ENCODE data around the gene PACSIN3. TPM values are rescaled to one million over a fixed set of nuclear protein-coding genes. Genes with fewer than 3 reads are reported as not detected.

PACSIN3 gene
- polyA plus RNA-seq, 2 of the 4 experiments (the other 2 are of a cell fraction): 16.5 to 35.3 TPM

DNA sequence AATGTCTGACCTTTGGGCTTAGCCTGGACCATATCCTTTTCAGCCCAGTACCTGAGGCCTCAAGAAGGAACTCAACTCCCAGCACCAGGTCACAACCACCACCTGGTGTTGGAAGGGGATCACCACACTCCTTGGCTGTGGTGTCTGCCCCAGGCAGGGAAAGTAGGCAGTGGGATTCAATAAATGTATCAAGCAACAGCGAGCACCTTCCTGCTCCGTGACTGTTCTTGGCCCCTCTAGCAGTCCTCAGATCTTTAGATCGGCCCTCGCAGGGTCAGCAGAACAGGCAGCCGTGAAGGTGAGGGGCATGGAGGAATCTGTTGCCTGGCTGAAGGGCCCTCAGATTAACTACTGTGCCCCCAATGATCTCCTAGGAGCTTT is 25.5 kb downstream of the PACSIN3 start:
- CTCF ChIA-PET: interaction anchor here (0.6 to 8.8 kb wide), 24 partner anchors 9 to 309 kb away, joined by 3 to 82 read pairs (median 4); partner anchors contain the start of gene ARFGAP2
- POLR2A ChIA-PET: no interaction called here
- H3K4me1 ChIP-seq: no peaks in the 10 kb centered on the region

GRCh38 chr11:47158242-47158641 is 28.0 kb downstream of the PACSIN3 start:
- FAIRE-seq (no peak), DNase-seq (ENCODE audit: low read depth in 1 of 2, low spot score in 1 of 2) (no peak), ATAC-seq (no peak)
- Histone ChIP-seq H3K4me2 (no peak overlapping the region), H3K4me3 (no peak overlapping the region), H3K4me1 (no peaks in the 10 kb centered on the region), H3K27ac (no peak overlapping the region), H3K9me3 (no peaks in the 10 kb centered on the region)
- WGBS (ENCODE audit: missing lambda C conversion rate): 97% methylated on average over 5 of the region's 5 CpGs
- CTCF ChIA-PET: interaction anchor here (1.2 kb wide), 1 partner anchor 14 kb away, joined by 7 read pairs; no protein-coding TSS in a partner anchor
- TF ChIP-seq, protein P1, sequence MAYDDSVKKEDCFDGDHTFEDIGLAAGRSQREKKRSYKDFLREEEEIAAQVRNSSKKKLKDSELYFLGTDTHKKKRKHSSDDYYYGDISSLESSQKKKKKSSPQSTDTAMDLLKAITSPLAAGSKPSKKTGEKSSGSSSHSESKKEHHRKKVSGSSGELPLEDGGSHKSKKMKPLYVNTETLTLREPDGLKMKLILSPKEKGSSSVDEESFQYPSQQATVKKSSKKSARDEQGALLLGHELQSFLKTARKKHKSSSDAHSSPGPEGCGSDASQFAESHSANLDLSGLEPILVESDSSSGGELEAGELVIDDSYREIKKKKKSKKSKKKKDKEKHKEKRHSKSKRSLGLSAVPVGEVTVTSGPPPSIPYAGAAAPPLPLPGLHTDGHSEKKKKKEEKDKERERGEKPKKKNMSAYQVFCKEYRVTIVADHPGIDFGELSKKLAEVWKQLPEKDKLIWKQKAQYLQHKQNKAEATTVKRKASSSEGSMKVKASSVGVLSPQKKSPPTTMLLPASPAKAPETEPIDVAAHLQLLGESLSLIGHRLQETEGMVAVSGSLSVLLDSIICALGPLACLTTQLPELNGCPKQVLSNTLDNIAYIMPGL (CRISPR knock-in tag; IDR thresholded peaks at IDR 0.05; ENCODE audit: borderline replicate concordance): no peak
- no peak for TF ChIP-seq EHF (CRISPR knock-in tag; IDR thresholded peaks at IDR 0.05)
- TF ChIP-seq SREBF2 (IDR thresholded peaks at IDR 0.05): no peak
- no peak for TF ChIP-seq HDAC2 (IDR thresholded peaks at IDR 0.05)
- TF ChIP-seq ZSCAN20 (CRISPR knock-in tag; IDR thresholded peaks at IDR 0.05): no peak
- TF ChIP-seq POLR2A (IDR thresholded peaks at IDR 0.05; ENCODE audit: low read length): no peak
- no peak for TF ChIP-seq FOSB (CRISPR knock-in tag; IDR thresholded peaks at IDR 0.05)
- TF ChIP-seq TFCP2L1 (CRISPR knock-in tag; IDR thresholded peaks at IDR 0.05): no peak
- TF ChIP-seq, protein P2, sequence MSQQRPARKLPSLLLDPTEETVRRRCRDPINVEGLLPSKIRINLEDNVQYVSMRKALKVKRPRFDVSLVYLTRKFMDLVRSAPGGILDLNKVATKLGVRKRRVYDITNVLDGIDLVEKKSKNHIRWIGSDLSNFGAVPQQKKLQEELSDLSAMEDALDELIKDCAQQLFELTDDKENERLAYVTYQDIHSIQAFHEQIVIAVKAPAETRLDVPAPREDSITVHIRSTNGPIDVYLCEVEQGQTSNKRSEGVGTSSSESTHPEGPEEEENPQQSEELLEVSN (IDR thresholded peaks at IDR 0.05; ENCODE audit: borderline replicate concordance, low read depth): no peak
- no peak for TF ChIP-seq HOXA7 (CRISPR knock-in tag; IDR thresholded peaks at IDR 0.05)
- TF ChIP-seq, protein P3, sequence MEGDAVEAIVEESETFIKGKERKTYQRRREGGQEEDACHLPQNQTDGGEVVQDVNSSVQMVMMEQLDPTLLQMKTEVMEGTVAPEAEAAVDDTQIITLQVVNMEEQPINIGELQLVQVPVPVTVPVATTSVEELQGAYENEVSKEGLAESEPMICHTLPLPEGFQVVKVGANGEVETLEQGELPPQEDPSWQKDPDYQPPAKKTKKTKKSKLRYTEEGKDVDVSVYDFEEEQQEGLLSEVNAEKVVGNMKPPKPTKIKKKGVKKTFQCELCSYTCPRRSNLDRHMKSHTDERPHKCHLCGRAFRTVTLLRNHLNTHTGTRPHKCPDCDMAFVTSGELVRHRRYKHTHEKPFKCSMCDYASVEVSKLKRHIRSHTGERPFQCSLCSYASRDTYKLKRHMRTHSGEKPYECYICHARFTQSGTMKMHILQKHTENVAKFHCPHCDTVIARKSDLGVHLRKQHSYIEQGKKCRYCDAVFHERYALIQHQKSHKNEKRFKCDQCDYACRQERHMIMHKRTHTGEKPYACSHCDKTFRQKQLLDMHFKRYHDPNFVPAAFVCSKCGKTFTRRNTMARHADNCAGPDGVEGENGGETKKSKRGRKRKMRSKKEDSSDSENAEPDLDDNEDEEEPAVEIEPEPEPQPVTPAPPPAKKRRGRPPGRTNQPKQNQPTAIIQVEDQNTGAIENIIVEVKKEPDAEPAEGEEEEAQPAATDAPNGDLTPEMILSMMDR (IDR thresholded peaks at IDR 0.05): no peak
- no peak for TF ChIP-seq ATOH8 (CRISPR knock-in tag; IDR thresholded peaks at IDR 0.05; ENCODE audit: low read depth)
- no peak for TF ChIP-seq NR3C1 (IDR thresholded peaks at IDR 0.05)
- no peak for TF ChIP-seq EHMT2 (IDR thresholded peaks at IDR 0.05; ENCODE audit: low read depth)
- TF ChIP-seq PBX3 (IDR thresholded peaks at IDR 0.05): no peak
- no peak for TF ChIP-seq RFX5 (IDR thresholded peaks at IDR 0.05)
- POLR2A ChIA-PET: no interaction called here

More for the DNA sequence above, 25.5 kb downstream of the PACSIN3 start:
- TF ChIP-seq HES2 (IDR thresholded peaks at IDR 0.05) (no peak), MAFK (IDR thresholded peaks at IDR 0.05; ENCODE audit: partially characterized antibody) (no peak), MAX (IDR thresholded peaks at IDR 0.05) (no peak), JUN (IDR thresholded peaks at IDR 0.05) (0 out of 5 replicates have a peak, but pooled peaks of 1 of the 2 experiments have one; percentile 2), NPAS2 (CRISPR knock-in tag; IDR thresholded peaks at IDR 0.05; ENCODE audit: borderline replicate concordance) (no peak)
- TF ChIP-seq, protein P4, sequence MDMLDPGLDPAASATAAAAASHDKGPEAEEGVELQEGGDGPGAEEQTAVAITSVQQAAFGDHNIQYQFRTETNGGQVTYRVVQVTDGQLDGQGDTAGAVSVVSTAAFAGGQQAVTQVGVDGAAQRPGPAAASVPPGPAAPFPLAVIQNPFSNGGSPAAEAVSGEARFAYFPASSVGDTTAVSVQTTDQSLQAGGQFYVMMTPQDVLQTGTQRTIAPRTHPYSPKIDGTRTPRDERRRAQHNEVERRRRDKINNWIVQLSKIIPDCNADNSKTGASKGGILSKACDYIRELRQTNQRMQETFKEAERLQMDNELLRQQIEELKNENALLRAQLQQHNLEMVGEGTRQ (IDR thresholded peaks at IDR 0.05): no peak
- Histone ChIP-seq H3K4me3 (no peak overlapping the region), H3K9me3 (no peaks in the 10 kb centered on the region), H3K4me2 (no peak overlapping the region), H3K27ac (no peak overlapping the region)
- WGBS (ENCODE audit: missing lambda C conversion rate): 90% methylated on average over 2 of the region's 5 CpGs
- peak; percentile 11 to 19; a peak in 4 of 6 replicates for ATAC-seq
- peak in 1 of 2 experiments; percentile 19 for DNase-seq (ENCODE audit: low read depth in 1 of 2, low spot score in 1 of 2)
- no peak for FAIRE-seq

Data from A549 (cell line).